PC-3 (cell line): ENCODE data around the gene PPFIBP2.

Experiments used
- EZH2 ChIP-seq: fragments of 300-600 bp; sonication (generic); IDR thresholded peaks from one replicate; pipeline ENCODE4 v1.6.1; 2017; ENCODE audit warnings: antibody characterized with exemption, mild to moderate bottlenecking, low read length; ENCODE audit not compliant: unreplicated experiment
- TF ChIP-seq, protein P1 (sequence below): fragments of 300-600 bp; sonication (generic); conservative IDR thresholded peaks from 2 replicates; pipeline ENCODE4 v1.5.1; 2017; ENCODE audit warnings: antibody characterized with exemption, low read depth, mild to moderate bottlenecking, low read length

DNA sequence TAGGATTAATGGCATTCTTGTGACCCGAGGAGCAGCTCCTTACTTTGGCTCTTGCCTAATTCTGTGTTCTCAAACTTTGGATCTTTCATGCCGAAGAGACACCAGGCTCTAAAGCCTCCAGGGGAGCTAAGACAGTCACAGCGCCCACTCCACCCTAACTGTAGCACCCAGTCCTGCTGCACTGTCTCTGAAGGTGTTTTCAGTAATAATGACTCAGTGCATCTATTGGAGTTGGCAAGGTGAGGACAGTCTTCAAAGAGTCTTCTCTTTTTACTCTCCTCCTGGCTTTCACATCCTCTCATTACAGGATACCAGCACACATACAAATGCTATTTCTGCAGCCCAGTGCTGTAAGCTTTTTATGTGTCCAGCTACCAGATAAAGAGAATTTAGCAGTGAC is 69.4 kb downstream of the PPFIBP2 start:
- TF ChIP-seq, protein P1, sequence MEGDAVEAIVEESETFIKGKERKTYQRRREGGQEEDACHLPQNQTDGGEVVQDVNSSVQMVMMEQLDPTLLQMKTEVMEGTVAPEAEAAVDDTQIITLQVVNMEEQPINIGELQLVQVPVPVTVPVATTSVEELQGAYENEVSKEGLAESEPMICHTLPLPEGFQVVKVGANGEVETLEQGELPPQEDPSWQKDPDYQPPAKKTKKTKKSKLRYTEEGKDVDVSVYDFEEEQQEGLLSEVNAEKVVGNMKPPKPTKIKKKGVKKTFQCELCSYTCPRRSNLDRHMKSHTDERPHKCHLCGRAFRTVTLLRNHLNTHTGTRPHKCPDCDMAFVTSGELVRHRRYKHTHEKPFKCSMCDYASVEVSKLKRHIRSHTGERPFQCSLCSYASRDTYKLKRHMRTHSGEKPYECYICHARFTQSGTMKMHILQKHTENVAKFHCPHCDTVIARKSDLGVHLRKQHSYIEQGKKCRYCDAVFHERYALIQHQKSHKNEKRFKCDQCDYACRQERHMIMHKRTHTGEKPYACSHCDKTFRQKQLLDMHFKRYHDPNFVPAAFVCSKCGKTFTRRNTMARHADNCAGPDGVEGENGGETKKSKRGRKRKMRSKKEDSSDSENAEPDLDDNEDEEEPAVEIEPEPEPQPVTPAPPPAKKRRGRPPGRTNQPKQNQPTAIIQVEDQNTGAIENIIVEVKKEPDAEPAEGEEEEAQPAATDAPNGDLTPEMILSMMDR: no peak
- TF ChIP-seq EZH2: no peak
